Left lung (tissue), 14 donors: ENCODE results near the gene CDK18. TPM values are rescaled to one million over a fixed set of nuclear protein-coding genes. Genes with fewer than 3 reads are reported as not detected.

Source experiments
- ATAC-seq: fragments of 200-7000 bp; cut with Tn5 transposase; one replicate; pipeline ENCODE4 v1.9.1; 2020; ENCODE audit warnings: moderate library complexity
- DNase-seq, 4 donors: peaks; one replicate each; pipeline ENCODE4 v3.0.0-alpha.2; 2013 to 2020
- H3K27ac ChIP-seq, 2 donors: fragments of 200-600 bp; sonication (generic) in 1 of 2; one replicate each; pipeline versions ENCODE4 v1.5.0 to v1.8.0; 2020 to 2021
- H3K27me3 ChIP-seq, 2 donors: fragments of 200-600 bp; sonication (generic) in 1 of 2; one replicate each; pipeline versions ENCODE4 v1.5.0 to v1.8.0; 2020 to 2021
- H3K36me3 ChIP-seq, 2 donors: fragments of 200-600 bp; sonication (generic) in 1 of 2; one replicate each; pipeline versions ENCODE4 v1.5.0 to v1.8.0; 2020 to 2021
- H3K4me1 ChIP-seq, 2 donors: fragments of 200-600 bp; one replicate each; pipeline ENCODE4 v1.8.0; 2021
- H3K4me3 ChIP-seq, 2 donors: fragments of 200-600 bp; sonication (generic) in 1 of 2; one replicate each; pipeline versions ENCODE4 v1.5.0 to v1.8.0; 2020 to 2021; ENCODE audit warnings: mild to moderate bottlenecking in 1 of 2
- H3K9me3 ChIP-seq, 2 donors: fragments of 200-600 bp; sonication (generic) in 1 of 2; one replicate each; pipeline versions ENCODE4 v1.5.0 to v1.8.0; 2020 to 2021
- CTCF ChIP-seq, 2 donors: fragments of 200-600 bp; sonication (generic) in 1 of 2; IDR thresholded peaks; one replicate each; pipeline versions ENCODE4 v1.5.0 to v1.8.0; 2021; ENCODE audit warnings: antibody characterized with exemption in 2 of 2
- intact Hi-C, 2 donors: fragments of 100-400 bp; cut with DNase I; formaldehyde crosslinking; loops; one replicate each; pipeline versions ENCODE4 v1.11.2 to v1.14.2; 2022
- long read RNA-seq, 12 donors: library from polyadenylated mRNA in 2 of 12; unstranded in 2 of 12; transcript quantifications; one replicate each; pipeline ENCODE4 v2.0.0 and lab custom pipeline, GENCODE V29; 2019 to 2026
- polyA plus RNA-seq, 6 donors: library from polyadenylated mRNA; unstranded; fragments of 120-200 nt; gene quantifications; one replicate each; pipeline ENCODE4 v1.2.1, GENCODE V29; 2013; ENCODE audit not compliant: insufficient read length in 6 of 6
- total RNA-seq, 2 donors: library from RNA; stranded (reverse); fragmentation: NEBNext Ultra II Directional; extraction: Animal tissue kit (Norgen Biotek cat#: 25700); gene quantifications; one replicate each; pipeline ENCODE4 v1.2.1, GENCODE V29; 2021
- donor health status: DM: no; HTN: yes; CAD: no.
- donor health status: DM: no; HTN: no; CAD: no.

The CDK18 gene
- 10 to 100 TPM; 19.7 to 30.1 TPM for total RNA-seq
- 10 to 100 TPM; 18.5 to 25.1 (median 23.4) TPM for polyA plus RNA-seq
- long read RNA-seq, donor 1, partial matches to known transcripts, result 0 of 2 reads
- long read RNA-seq, donor 1, other reads (novel, unspliced or antisense), result 0 of 2 reads
- long read RNA-seq, donor 2, partial matches to known transcripts, result 0 of 4 reads
- long read RNA-seq, donor 2, other reads (novel, unspliced or antisense), result 0 of 4 reads
- long read RNA-seq, donor 3, partial matches to known transcripts, result 0 of 6 reads
- long read RNA-seq, donor 3, other reads (novel, unspliced or antisense), result 0 of 6 reads
- long read RNA-seq, donor 4, partial matches to known transcripts, result 0 of 2 reads
- long read RNA-seq, donor 4, other reads (novel, unspliced or antisense), result 2 of 2 reads
- long read RNA-seq, donor 5, partial matches to known transcripts, result 0 of 2 reads
- long read RNA-seq, donor 5, other reads (novel, unspliced or antisense), result 0 of 2 reads
- long read RNA-seq, donor 6, partial matches to known transcripts, result 0 of 3 reads
- long read RNA-seq, donor 6, other reads (novel, unspliced or antisense), result 0 of 3 reads
- long read RNA-seq, donor 7, partial matches to known transcripts, result 0 of 1 reads
- long read RNA-seq, donor 7, other reads (novel, unspliced or antisense), result 0 of 1 reads
- long read RNA-seq, donor 8, partial matches to known transcripts, result 0 of 5 reads
- long read RNA-seq, donor 8, other reads (novel, unspliced or antisense), result 0 of 5 reads
- long read RNA-seq, donor 9, result 0 reads
- long read RNA-seq, donor 10, partial matches to known transcripts, result 0 of 1 reads
- long read RNA-seq, donor 10, other reads (novel, unspliced or antisense), result 0 of 1 reads
- long read RNA-seq, donor 11, transcript CDK18-203 (16 exons, 1,648 nt), result major isoform, 8 of 19 reads
- long read RNA-seq, donor 11, partial matches to known transcripts, result 0 of 19 reads
- long read RNA-seq, donor 11, other reads (novel, unspliced or antisense), result 0 of 19 reads
- long read RNA-seq, donor 12, partial matches to known transcripts, result 0 of 1 reads
- long read RNA-seq, donor 12, other reads (novel, unspliced or antisense), result 0 of 1 reads

- Histone ChIP-seq H3K27ac (peak within 1 kb of the TSS in 1 of 2 donors; percentile 43), H3K4me1 (peaks cover 8 to 12% of the 10 kb centered on the region in 2 donors), H3K27me3 (peaks cover 0 to 17% of the 10 kb centered on the region in 2 donors), H3K36me3 (no peaks in the 10 kb centered on the region), H3K9me3 (no peaks in the 10 kb centered on the region), H3K4me3 (peak within 1 kb of the TSS; percentile 53 to 58)
- DNase-seq, result peak; percentile 65 to 90 (median 88)
- ATAC-seq, result peak; percentile 93
- TF ChIP-seq CTCF (IDR thresholded peaks at IDR 0.05), result no peak
- intact Hi-C loops, result no loop called here
Measured at GRCh38 chr1:205504311-205505075, at the start of gene CDK18. TSS of gene CDK18 (plus strand) at chr1:205504669. CDS start at chr1:205523168, 18,499 bp downstream.

GRCh38 chr1:205454903-205455335 is 49.5 kb upstream of the CDK18 start:
- H3K4me1 ChIP-seq, result peaks cover 13 to 21% of the 10 kb centered on the region in 2 donors
- intact Hi-C loops, result no loop called here
- H3K27ac ChIP-seq, result no peak overlapping the region
- DNase-seq (no peak), ATAC-seq (no peak)
- no peak for TF ChIP-seq CTCF (IDR thresholded peaks at IDR 0.05)
- no peaks in the 10 kb centered on the region for H3K9me3 ChIP-seq
- no peak overlapping the region for H3K4me3 ChIP-seq
- peaks cover 53 to 99% of the 10 kb centered on the region in 2 donors for H3K27me3 ChIP-seq
- H3K36me3 ChIP-seq, result no peaks in the 10 kb centered on the region

- Histone ChIP-seq H3K27ac (no peak within 1 kb of the TSS), H3K9me3 (no peaks in the 10 kb centered on the region), H3K4me3 (peak within 1 kb of the TSS in 1 of 2 donors; percentile 14), H3K4me1 (peaks cover 13 to 21% of the 10 kb centered on the region in 2 donors), H3K36me3 (no peaks in the 10 kb centered on the region), H3K27me3 (peaks cover 53 to 100% of the 10 kb centered on the region in 2 donors)
- no peak for TF ChIP-seq CTCF (IDR thresholded peaks at IDR 0.05)
- DNase-seq, result no peak
- intact Hi-C loops, result no loop called here
- ATAC-seq, result no peak
Measured at GRCh38 chr1:205455581-205456382, 48.7 kb upstream of the CDK18 start, which contains the start of gene BLACAT1. TSS of gene BLACAT1 (minus strand) at chr1:205456045.

DNA sequence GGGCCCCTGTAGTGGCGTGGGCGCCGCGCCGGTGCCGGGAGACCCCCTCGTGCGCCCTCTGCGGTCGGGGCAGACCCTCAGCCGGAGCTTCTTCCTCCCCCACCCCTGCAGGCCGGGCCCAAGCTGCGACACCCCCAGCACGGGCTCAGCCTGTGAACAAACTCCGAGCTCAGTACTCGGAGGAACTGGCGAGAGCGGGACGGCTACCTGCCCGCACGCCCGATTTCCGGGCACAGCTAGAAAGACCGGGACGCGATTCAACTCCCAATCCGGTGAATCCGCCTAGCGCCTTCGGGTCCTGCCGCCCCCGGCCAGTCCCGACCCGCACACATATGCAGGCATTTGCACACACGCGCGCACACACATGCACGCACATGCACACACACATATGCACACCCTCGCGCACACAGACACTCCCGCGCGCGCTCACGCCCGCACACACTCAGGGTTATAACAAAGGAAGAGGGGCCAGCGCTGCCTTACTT is 48.0 kb upstream of the CDK18 start:
- H3K4me1 ChIP-seq, result peaks cover 13 to 21% of the 10 kb centered on the region in 2 donors
- intact Hi-C loops, result no loop called here
- H3K27me3 ChIP-seq, result peaks cover 53 to 97% of the 10 kb centered on the region in 2 donors
- ATAC-seq (peak; percentile 8), DNase-seq (no peak)
- no peak overlapping the region for H3K27ac ChIP-seq
- no peaks in the 10 kb centered on the region for H3K9me3 ChIP-seq
- no peaks in the 10 kb centered on the region for H3K36me3 ChIP-seq
- no peak for TF ChIP-seq CTCF (IDR thresholded peaks at IDR 0.05)
- H3K4me3 ChIP-seq, result peak overlapping the region in 1 of 2 donors; percentile 14
